ENCODE measurements around the gene EHHADH.

EHHADH gene

GRCh38 chr3:185188816-185189215 is 65.0 kb downstream of the EHHADH start:
- no peak for DNase-seq

GRCh38 chr3:185187391-185187790 is 66.5 kb downstream of the EHHADH start:
- DNase-seq: no peak

- no peak for DNase-seq
These were observed 77.0 kb downstream of the EHHADH start for GRCh38 chr3:185176750-185177359.

- DNase-seq: no peak
These were observed 78.4 kb downstream of the EHHADH start for GRCh38 chr3:185175370-185175987.

GRCh38 chr3:185172086-185173049 is 81.5 kb downstream of the EHHADH start:
- no peak for DNase-seq

GRCh38 chr3:185164428-185165217 is 89.2 kb downstream of the EHHADH start:
- no peak for DNase-seq

GRCh38 chr3:185162634-185163033 is 91.2 kb downstream of the EHHADH start:
- DNase-seq: no peak

GRCh38 chr3:185161761-185162160 is 92.1 kb downstream of the EHHADH start:
- DNase-seq: no peak

- DNase-seq: no peak
These were observed 96.5 kb downstream of the EHHADH start for GRCh38 chr3:185157347-185157746.

- DNase-seq: no peak
These were observed 98.2 kb downstream of the EHHADH start for GRCh38 chr3:185155678-185156077.

- DNase-seq: no peak
These were observed 99.8 kb downstream of the EHHADH start for GRCh38 chr3:185153861-185154629.

- peak; percentile 72 for DNase-seq
These were observed 100.6 kb downstream of the EHHADH start for GRCh38 chr3:185153171-185153771.

GRCh38 chr3:185152410-185153170 is 101.3 kb downstream of the EHHADH start, which contains the start of gene C3orf70:
Gene C3orf70, minus strand, starts transcription at chr3:185153060. Its CDS starts 237 bp downstream, at chr3:185152823.
- peak; percentile 80 for DNase-seq

GRCh38 chr3:185151964-185152409 is 101.9 kb downstream of the EHHADH start:
- DNase-seq: no peak

GRCh38 chr3:185151101-185151963 is 102.5 kb downstream of the EHHADH start:
- DNase-seq: no peak

- DNase-seq: no peak
These were observed 103.3 kb downstream of the EHHADH start for GRCh38 chr3:185150561-185150960.

GRCh38 chr3:185149591-185149990 is 104.3 kb downstream of the EHHADH start:
- no peak for DNase-seq

GRCh38 chr3:185145511-185145910 is 108.3 kb downstream of the EHHADH start:
- no peak for DNase-seq

- no peak for DNase-seq
These were observed 109.1 kb downstream of the EHHADH start for GRCh38 chr3:185144784-185145183.
